Anterior cingulate cortex (tissue), 58 donors: Measurements from ENCODE around the gene FIGNL2.
"Not testable (repeated sequence)": the region's sequence is repeated elsewhere in the genome, so short reads cannot be mapped to it uniquely, and the experiment has no call there.

ENCODE experiments used
- DNase-seq, 58 donors: peaks; one replicate each; lab custom pipeline; 2025; lab: John Stamatoyannopoulos, UW

FIGNL2 gene

DNA sequence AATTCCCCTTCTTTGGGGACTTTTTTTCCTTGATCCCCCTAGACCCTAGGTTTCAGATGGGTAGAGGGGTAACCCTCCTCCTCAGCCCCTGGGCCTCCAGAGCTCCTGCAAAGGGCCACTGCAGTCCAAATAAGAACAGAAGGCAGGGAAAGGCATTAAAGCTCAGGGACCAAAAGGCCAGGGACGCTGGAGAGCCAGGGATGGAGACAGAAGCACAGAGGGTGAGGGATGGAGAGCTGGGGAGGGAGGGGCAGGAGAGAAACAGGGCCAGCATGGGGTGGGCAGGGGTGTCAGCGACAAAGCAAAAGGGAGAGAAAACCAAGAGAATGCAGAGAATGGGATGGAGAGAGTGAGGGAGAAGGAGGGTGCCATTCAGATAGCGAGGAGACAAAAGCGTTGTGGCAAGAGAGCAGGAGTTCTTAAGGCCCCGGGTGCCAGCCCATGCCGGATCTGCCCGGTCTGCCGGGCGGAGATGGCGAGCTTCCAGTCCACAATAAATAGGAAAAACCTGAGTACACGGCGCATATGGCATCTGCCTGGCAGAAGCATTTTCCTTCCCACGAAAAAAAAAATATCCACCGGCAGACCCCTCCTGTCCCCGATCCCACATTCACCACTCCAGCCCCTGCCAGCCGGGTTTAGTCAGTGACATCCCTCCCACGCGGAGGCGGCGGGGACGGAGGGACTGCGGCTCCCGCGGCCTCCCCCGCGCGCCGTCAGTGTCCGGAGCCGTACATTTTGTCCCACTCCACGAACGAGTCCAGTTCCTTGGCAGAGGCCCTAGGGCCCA, 28.6 kb downstream of the FIGNL2 start:
- peak in 22 of 58 donors; percentile 15 to 74 (median 50) for DNase-seq

DNA sequence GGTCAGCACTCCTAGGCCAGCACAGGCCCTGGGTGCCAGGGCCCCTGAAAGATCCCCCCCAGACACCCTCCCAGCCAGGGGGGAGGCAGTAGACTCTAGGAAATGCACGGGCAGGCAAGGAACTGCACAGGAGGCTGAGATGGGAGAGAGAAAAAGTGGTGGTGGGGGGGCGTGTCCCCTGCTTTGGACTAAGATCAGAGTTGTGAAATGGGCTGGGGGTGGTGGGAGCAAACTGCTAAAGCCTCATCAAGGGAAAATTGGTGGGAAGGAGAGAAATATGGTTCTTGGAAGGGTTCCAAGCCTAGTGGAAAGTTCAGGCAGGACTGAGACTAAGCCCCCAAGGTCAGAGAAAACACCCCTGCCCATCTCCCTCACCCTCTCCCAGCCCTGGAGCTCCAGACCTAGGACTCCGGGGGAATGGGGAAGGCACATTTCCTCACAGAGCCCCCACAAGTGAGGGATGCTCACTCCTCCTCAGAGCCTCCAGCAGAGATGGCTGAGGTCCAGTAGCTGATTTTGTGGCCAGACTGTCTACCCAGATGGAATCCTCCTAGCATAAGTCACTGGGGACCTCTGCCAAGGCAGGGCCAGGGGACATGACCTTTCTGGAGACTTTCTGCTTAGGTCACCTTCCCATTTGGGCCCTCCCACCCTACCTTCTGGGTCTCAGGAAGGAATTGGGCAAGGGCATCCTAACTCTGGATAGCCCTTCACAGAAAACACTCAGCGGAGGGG, 29.8 kb downstream of the FIGNL2 start:
- peak in 7 of 58 donors; percentile 10 to 41 (median 19) for DNase-seq

- DNase-seq = peak in 1 of 58 donors; percentile 24
Observed at GRCh38 chr12:51818086-51818485, 30.4 kb downstream of the FIGNL2 start.

DNA sequence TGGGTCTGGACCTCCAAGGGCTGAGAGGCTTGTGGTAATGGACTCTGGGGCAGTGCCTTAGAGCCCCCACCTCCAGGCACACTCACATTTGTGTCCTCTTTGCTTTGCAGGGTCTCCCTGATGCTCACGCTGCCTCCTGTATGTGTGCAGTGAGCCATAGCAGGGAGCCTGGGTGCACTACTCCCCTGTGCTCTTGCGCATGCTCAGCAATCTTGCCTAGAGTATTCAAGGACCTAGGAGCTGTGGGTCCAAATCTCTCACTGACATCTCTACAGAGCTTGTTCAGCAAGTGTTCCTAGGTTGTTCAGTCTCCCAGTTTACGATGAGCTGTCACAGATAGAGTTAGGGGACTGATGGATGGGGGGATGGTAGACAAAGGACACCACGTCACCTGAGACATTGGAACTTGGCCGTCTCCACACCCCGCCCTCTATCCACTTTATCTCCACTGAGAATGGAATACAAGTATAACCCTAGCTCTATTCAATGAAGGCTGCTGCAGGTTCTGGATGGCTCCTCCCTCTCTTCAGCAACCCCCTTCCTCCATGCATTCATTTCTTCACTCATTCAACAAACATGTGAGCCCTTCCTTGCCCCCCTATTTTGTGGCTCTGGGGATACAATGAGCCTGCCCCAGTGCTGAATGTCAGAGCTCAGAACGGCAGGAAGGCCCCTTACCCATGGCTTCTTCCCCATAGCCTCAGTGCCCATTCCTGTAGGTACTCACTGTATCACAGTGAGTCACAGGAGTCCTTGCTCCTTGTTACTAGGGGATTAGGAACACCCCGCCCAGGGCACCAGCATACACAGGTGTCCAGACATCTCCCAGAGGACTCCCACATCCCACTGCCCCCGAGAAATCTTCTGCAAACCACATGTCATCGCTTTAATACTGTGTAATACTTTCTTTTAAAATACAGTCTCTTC, 31.2 kb downstream of the FIGNL2 start:
- DNase-seq = peak in 3 of 58 donors; percentile 8 to 15 (median 8)

- no peak for DNase-seq
Observed at GRCh38 chr12:51815571-51815970, 32.9 kb downstream of the FIGNL2 start.

DNA sequence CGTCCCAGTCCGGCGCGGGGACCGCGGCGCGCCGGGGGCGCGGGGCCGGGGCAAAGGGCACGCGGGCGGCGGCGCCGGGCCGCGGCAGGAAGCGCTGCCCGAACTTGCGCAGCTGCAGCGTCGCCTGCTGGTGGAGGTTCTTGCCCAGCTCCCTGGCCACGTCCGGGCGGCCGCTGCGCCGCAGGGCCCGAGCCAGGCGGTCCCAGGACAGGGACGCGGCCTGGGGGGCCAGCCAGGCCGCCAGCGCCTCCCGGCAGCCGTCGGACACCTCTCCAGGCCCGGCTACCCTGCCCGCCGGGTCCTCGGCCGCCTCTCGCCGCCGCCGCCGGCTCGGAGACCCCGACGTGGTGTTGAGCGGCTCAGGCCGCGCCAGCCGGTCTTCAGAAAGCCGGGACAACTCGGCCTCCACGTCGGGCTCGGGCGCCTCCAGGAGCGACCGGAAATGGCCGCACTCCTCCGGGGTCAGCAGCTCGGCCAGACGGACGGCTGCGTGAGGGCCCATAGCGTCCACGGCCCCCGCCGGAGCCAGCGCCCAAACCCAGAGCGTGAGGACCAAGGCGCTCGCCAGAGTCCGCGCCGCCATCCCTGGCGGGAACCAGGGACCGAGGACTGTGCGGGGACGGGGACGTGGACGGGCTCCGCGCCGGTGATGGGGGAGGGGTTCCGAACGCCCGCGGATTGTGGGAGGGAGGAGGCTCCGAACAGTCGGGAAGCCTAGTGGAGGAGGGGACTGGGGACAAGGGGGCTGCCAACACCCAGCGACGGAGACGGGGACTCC, 34.0 kb downstream of the FIGNL2 start:
- DNase-seq = peak in 46 of 58 donors; percentile 14 to 73 (median 46)

DNA sequence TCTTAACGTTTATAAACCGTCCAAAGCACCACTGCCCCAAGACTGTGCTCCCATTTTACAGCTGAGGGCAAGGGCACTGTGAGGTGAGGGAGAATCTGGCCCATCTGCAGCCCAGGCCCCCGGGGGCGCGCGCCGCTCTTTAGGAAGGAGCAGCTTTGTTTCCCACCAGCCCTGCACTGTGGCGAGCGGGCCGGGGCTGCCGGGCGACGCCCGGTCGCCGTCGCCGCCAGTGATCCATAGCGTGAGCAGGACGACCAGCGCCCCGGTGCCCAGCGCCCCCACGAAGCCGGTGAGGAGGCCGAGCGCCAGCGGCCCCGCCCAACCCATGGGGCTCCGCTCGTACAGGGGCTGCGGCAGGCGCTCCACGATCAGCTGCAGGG, 34.6 kb downstream of the FIGNL2 start:
- no peak for DNase-seq

GRCh38 chr12:51812871-51813270, 35.6 kb downstream of the FIGNL2 start:
- DNase-seq = no peak

GRCh38 chr12:51811203-51812202, 37.0 kb downstream of the FIGNL2 start:
- no peak for DNase-seq

- no peak for DNase-seq
Observed at GRCh38 chr12:51809193-51809592, 39.3 kb downstream of the FIGNL2 start.

DNA sequence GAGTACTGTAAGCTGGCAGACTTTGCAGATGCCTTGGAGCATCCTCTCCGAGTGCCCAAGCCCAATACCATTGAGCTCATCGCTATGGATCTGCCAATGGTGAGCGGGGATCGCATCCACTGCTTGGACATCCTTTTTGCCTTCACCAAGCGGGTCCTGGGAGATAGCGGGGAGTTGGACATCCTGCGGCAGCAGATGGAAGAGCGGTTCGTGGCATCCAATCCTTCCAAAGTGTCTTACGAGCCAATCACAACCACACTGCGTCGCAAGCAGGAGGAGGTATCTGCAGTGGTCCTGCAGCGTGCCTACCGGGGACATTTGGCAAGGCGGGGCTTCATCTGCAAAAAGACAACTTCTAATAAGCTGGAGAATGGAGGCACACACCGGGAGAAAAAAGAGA, 41.6 kb downstream of the FIGNL2 start:
- no peak for DNase-seq

- no peak for DNase-seq
Observed at GRCh38 chr12:51801027-51801426, 47.5 kb downstream of the FIGNL2 start.

DNA sequence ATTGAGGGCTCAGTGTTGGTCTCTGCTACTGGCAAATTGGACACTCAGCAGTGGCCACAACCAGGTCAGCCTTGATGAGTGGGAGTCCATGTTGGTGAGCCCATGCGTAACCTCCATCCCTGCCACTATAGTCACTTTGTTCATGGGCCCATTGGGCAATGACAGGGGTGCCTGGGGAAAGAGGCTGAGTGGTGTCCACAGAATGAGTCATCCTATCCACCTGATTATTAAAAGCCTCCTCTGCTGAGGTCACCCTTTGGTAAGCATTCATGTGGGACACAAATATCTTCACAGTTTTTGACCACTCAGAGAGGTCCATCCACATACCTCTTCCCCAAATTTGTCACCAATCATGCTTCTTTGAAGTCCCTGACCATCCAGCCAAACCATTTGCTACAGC, 50.0 kb downstream of the FIGNL2 start:
- DNase-seq = no peak

GRCh38 chr12:51798051-51798450, 50.5 kb downstream of the FIGNL2 start:
- DNase-seq = not testable (repeated sequence)

- no peak for DNase-seq
Observed at GRCh38 chr12:51797301-51797700, 51.2 kb downstream of the FIGNL2 start.

GRCh38 chr12:51793201-51793600, 55.3 kb downstream of the FIGNL2 start:
- no peak for DNase-seq

DNA sequence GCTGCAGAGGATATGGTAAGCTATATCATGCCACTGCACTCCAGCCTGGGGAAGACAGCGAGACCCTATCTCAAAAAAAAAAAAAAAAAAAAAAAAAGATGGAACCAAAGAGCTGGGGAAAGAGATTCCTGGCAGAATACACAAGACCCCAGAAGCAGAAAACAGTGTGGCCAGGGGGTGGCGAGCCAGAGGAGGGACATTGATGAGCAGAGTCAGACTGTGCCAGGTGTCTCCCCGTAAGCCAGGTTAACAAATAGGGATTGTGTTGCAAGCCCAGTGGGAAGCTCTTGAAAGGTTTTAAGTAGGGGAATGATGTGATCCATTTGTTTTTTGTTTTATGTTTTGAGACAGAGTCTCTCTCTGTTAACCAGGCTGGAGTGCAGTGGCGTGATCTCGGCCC, 56.1 kb downstream of the FIGNL2 start:
- no peak for DNase-seq

DNA sequence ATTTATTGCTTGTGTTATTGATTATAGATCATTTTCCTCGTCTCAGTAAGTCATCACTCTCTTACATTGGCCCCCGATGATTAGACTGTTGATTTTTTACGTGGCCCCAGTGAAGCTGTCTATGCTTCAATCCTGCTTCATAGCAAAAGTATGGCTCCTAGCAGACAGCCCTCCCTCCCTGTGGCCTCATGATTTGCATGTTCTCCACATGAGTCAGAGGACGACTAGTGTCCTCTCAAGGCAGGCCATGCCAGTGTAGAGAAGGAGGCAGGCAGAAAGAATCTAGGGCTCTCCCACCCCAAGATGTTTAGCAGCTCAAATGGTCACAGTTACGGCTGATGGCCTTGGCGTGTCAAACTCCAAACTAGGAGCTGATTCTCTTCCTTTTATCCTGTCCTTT, 59.6 kb downstream of the FIGNL2 start:
- DNase-seq = no peak

DNA sequence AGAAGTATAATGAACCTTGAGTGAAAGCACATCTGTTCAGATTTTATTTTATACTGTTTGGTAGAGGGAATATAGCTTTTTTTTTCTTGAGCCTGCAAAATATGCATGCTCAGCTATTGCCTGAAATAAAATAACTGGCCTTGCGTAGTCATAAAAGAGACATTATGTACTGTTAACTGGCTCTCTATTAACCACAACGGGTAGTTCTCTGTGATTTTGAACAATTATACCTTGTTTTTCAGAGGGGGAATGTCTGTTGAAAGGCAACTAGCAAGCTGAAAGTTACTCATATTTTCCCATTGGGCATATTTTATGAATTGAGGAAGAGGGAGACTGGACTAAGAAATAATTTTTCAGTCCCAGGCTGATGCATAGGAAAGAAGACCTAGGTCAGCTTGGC, 62.6 kb downstream of the FIGNL2 start:
- DNase-seq = no peak
